ENCODE measurements around the gene ARHGAP33.

- TF ChIP-seq CTCF (IDR thresholded peaks at IDR 0.05) (no peak), POLR2A (IDR thresholded peaks at IDR 0.05) (no peak)
These were observed 22.5 kb upstream of the ARHGAP33 start for GRCh38 chr19:35752746-35753350.

All from thyroid gland (tissue), 4 donors.